ENCODE results near the gene RAI1.
"Not testable (repeated sequence)": the region's sequence is repeated elsewhere in the genome, so short reads cannot be mapped to it uniquely, and the experiment has no call there.

The RAI1 gene

DNA sequence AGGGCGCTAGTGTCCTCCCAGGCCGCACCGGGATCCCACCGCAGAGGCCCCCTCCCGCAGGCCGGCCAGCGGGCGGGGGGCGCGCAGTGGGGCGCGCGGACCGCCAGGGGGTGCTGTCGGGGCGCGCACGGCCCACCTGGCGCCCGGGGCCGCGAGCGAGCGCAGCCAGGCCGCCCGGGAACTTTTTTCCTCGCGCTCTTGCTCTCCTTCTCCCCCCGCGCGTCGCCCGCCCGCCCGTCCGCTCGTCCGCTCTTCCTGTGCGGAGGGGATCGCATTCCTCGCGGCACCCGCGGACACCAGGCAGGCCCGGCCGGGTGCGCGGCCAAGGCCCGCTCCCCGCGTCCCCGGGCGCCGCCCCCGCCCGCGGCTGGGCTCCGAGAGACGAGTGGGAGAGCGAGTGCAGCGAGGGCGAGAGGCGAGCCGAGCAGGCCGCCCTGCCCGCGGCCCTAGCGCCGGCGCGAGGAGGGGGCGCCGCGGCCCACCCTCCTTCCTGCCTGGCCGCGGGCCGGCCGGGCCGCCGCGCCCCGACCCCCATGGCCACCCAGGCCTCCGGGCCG is at the start of gene RAI1:
RAI1 (plus strand) TSS at position 272 of the 557 bp plus-strand sequence. CDS start 111,491 bp downstream, outside the sequence.
- TF ChIP-seq, protein P1, sequence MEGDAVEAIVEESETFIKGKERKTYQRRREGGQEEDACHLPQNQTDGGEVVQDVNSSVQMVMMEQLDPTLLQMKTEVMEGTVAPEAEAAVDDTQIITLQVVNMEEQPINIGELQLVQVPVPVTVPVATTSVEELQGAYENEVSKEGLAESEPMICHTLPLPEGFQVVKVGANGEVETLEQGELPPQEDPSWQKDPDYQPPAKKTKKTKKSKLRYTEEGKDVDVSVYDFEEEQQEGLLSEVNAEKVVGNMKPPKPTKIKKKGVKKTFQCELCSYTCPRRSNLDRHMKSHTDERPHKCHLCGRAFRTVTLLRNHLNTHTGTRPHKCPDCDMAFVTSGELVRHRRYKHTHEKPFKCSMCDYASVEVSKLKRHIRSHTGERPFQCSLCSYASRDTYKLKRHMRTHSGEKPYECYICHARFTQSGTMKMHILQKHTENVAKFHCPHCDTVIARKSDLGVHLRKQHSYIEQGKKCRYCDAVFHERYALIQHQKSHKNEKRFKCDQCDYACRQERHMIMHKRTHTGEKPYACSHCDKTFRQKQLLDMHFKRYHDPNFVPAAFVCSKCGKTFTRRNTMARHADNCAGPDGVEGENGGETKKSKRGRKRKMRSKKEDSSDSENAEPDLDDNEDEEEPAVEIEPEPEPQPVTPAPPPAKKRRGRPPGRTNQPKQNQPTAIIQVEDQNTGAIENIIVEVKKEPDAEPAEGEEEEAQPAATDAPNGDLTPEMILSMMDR (IDR thresholded peaks at IDR 0.05; ENCODE audit: low read depth, low read length) = peak; percentile 8
- H3K4me3 ChIP-seq (replicated peaks in 1 of 2; ENCODE audit: low read depth in 2 of 2, low read length in 2 of 2) = peak within 1 kb of the TSS; percentile 73 to 79
- DNase-seq (ENCODE audit: low read depth in 2 of 2) = peak; percentile 84 to 89

DNA sequence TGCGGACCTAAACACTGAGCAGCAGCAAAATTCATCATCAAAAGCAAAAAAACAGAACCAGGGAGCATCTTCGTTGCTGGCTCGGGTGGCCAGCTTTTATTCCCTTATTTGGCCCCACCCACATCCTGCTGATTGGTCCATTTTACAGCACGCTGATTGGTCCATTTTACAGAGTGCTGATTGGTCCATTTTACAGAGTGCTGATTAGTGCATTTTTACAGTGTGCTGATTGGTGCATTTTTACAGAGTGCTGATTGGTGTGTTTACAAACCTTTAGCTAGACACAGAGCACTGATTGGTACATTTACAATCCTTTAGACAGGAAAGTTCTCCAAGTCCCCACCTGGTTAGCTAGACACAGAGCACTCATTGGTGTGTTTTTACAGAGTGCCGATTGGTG is 48.6 kb upstream of the RAI1 start:
- peak in 1 of 2 donors; percentile 22 for DNase-seq (ENCODE audit: low read depth in 2 of 2)
- H3K4me3 ChIP-seq (replicated peaks in 1 of 2; ENCODE audit: low read depth in 2 of 2, low read length in 2 of 2) = not testable (repeated sequence)

DNA sequence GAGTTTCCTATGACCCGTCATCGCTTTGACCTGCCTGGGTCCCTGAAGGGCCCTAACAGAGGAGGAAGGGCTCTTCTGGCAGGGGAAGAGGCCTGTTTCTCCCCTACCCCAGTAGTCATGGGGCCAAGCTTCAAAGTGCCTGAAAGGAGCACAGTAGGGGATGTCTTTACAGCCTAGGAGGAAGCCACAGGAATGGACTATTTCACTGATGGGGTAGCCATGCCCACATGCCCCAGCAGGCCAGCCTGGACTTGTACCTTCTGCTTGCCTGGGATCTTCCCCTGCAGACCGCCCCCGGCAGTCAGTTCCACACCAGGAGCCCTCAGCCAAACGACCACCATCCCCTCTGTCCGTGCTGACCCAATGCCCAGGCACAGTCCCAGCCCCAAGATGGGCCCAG is 47.9 kb upstream of the RAI1 start:
- TF ChIP-seq, protein P1 (IDR thresholded peaks at IDR 0.05; ENCODE audit: low read depth, low read length) = no peak

GRCh38 chr17:17635126-17635525 is 46.1 kb upstream of the RAI1 start:
- DNase-seq (ENCODE audit: low read depth in 2 of 2) = no peak
- no peak overlapping the region for H3K4me3 ChIP-seq (replicated peaks in 1 of 2; ENCODE audit: low read depth in 2 of 2, low read length in 2 of 2)
- TF ChIP-seq, protein P1 (IDR thresholded peaks at IDR 0.05; ENCODE audit: low read depth, low read length) = no peak

More for the DNA sequence above, 47.9 kb upstream of the RAI1 start:
- no peak for DNase-seq (ENCODE audit: low read depth in 2 of 2)
- no peak overlapping the region for H3K4me3 ChIP-seq (replicated peaks in 1 of 2; ENCODE audit: low read depth in 2 of 2, low read length in 2 of 2)

DNA sequence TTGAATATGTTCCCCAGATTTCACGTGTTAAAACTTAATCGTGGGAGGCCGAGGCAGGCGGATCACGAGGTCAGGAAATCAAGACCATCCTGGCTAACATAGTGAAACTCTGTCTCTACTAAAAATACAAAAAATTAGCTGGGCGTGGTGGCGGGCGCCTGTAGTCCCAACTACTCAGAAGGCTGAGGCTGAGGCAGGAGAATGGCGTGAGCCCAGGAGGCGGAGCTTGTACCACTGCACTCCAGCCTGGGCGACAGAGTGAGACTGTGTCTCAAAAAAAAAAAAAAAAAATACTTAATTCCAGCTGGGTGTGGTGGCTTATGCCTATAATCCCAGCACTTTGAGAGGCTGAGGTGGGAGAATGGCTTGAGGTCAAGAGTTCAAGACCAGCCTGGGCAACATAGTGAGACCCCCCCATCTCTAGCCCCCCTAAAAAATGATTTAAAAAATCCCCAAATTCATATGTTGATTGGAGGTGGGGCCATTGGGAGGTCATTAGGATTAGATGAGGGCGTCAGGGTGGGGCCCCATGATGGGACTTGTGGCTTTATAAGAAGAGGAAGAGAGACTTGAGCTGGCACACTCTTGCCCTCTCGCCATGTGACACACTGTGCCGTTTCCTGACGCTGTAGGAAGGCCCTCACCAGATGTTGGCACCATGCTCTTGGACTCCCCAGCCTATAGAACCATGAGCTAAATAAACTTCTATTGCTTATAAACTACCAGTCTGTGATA is 45.6 kb upstream of the RAI1 start:
- H3K4me3 ChIP-seq (replicated peaks in 1 of 2; ENCODE audit: low read depth in 2 of 2, low read length in 2 of 2); DNase-seq (ENCODE audit: low read depth in 2 of 2): not testable (repeated sequence)

DNA sequence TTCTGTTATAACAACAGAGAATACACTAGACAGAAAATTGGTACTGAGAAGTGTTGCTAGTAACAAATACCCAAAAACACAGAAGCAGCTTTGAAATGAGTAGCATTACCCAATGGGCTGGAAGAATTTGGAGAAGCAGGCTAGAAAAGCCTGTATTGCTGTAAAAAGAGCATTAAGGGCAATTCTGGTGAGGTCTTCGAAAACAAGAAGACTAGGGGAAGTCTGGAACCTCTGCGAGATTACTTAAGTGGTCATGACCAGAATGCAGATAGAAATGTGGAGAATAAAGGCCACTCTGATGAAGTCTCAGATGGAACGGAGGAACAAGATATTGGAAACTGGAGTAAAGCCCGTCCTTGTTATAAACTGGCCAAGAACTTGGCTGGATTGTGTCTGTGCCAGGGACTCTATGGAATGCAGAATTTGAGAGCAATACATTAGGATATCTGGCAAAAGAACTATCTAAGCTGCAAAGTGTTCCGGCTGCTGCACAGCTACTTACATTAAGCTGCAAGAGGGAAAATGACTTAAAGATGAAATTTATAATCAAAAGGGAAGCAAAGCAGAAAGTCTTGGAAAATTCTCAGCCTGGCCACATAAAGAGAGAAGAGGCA is 44.9 kb upstream of the RAI1 start:
- TF ChIP-seq, protein P1 (IDR thresholded peaks at IDR 0.05; ENCODE audit: low read depth, low read length) = no peak

DNA sequence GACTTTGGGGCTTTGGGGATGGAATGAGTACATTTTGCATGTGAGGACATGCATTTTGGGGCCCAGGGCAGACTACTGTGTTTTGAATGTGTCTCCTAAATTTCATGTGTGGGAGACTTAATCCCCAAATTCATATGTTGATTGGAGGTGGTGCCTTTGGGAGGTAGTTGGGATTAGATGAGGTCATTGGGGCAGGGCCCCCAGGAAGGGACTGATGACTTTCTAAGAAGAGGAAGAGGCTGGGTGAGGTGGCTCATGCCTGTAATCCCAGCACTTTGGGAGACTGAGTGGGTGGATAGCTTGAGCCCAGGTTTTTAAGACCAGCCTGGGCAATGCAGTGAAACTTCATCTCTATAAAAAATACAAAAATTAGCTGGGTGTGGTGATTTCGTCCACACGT is 42.8 kb upstream of the RAI1 start:
- TF ChIP-seq, protein P1 (IDR thresholded peaks at IDR 0.05; ENCODE audit: low read depth, low read length) = no peak
- no peak for DNase-seq (ENCODE audit: low read depth in 2 of 2)
- no peak overlapping the region for H3K4me3 ChIP-seq (replicated peaks in 1 of 2; ENCODE audit: low read depth in 2 of 2, low read length in 2 of 2)

More for the DNA sequence above, 44.9 kb upstream of the RAI1 start:
- no peak overlapping the region for H3K4me3 ChIP-seq (replicated peaks in 1 of 2; ENCODE audit: low read depth in 2 of 2, low read length in 2 of 2)
- DNase-seq (ENCODE audit: low read depth in 2 of 2) = peak in 1 of 2 donors; percentile 64

- not testable (repeated sequence) for H3K4me3 ChIP-seq (replicated peaks in 1 of 2; ENCODE audit: low read depth in 2 of 2, low read length in 2 of 2)
- peak in 1 of 2 donors; percentile 67 for DNase-seq (ENCODE audit: low read depth in 2 of 2)
These were observed 41.5 kb upstream of the RAI1 start for GRCh38 chr17:17639661-17640270.
